Natural killer cell (primary cell): Measurements from ENCODE around the gene MEF2A. TPM values are rescaled to one million over a fixed set of nuclear protein-coding genes. Genes with fewer than 3 reads are reported as not detected.
"Not testable (repeated sequence)": the region's sequence is repeated elsewhere in the genome, so short reads cannot be mapped to it uniquely, and the experiment has no call there.

ENCODE experiments used
- ATAC-seq, 3 donors: fragments of 150-1000 bp in 2 of 3; fragments of 200-7000 bp in 1 of 3; cut with Tn5 transposase; 1 replicate in 1 of 3; 2 replicates in 2 of 3; pipeline ENCODE4 v1.10.0; 2021; ENCODE audit warnings: mild to moderate bottlenecking in 2 of 3, moderate library complexity in 2 of 3
- DNase-seq, 2 donors: peaks; one replicate each; pipeline versions ENCODE4 v3.0.0 to v3.0.0-alpha.2; 2013 to 2021; ENCODE audit warnings: mixed read lengths in 1 of 2
- H3K27ac ChIP-seq: one replicate; pipeline ENCODE4 v1.5.1; 2013; ENCODE audit warnings: mild to moderate bottlenecking, low read length
- H3K27me3 ChIP-seq: one replicate; pipeline ENCODE4 v1.6.1; 2013; ENCODE audit warnings: low read length; ENCODE audit not compliant: control insufficient read depth, insufficient read depth
- H3K36me3 ChIP-seq: one replicate; pipeline ENCODE4 v1.6.1; 2013; ENCODE audit warnings: low read length; ENCODE audit not compliant: control insufficient read depth, insufficient read depth
- H3K4me1 ChIP-seq: one replicate; pipeline ENCODE4 v1.6.1; 2013; ENCODE audit warnings: low read length; ENCODE audit not compliant: control insufficient read depth, insufficient read depth
- H3K4me3 ChIP-seq: one replicate; pipeline ENCODE4 v1.5.1; 2013; ENCODE audit warnings: low read length
- H3K9me3 ChIP-seq: one replicate; pipeline ENCODE4 v1.6.1; 2013; ENCODE audit warnings: low read length; ENCODE audit not compliant: control insufficient read depth, insufficient read depth
- H3K27ac Mint-ChIP-seq, 2 donors: one replicate each; pipeline ENCODE4 v1.8.0; 2022; ENCODE audit warnings: mild to moderate bottlenecking in 2 of 2, mixed read lengths in 2 of 2, moderate library complexity in 1 of 2
- H3K27me3 Mint-ChIP-seq, 2 donors: one replicate each; pipeline ENCODE4 v1.8.0; 2022; ENCODE audit warnings: low read depth in 2 of 2, mixed read lengths in 2 of 2
- H3K36me3 Mint-ChIP-seq: one replicate; pipeline ENCODE4 v1.8.0; 2022; ENCODE audit warnings: mixed read lengths
- H3K4me1 Mint-ChIP-seq, 2 donors: one replicate each; pipeline ENCODE4 v1.8.0; 2022; ENCODE audit warnings: mixed read lengths in 2 of 2
- H3K4me3 Mint-ChIP-seq: one replicate; pipeline ENCODE4 v1.8.0; 2022; ENCODE audit warnings: mild to moderate bottlenecking, moderate library complexity, mixed read lengths
- H3K9me3 Mint-ChIP-seq, 2 donors: one replicate each; pipeline ENCODE4 v1.8.0; 2022; ENCODE audit warnings: mixed read lengths in 2 of 2
- CTCF ChIP-seq: fragments of 200-600 bp; IDR thresholded peaks from one replicate; pipeline ENCODE4 v1.8.0; 2022; ENCODE audit warnings: antibody characterized with exemption
- WGBS: methylation state at CpG from one replicate; pipeline ENCODE4 v1.1.7; 2013; ENCODE audit warnings: missing lambda C conversion rate; ENCODE audit not compliant: insufficient coverage; 5-methylcytosine and 5-hydroxymethylcytosine counted together
- intact Hi-C: fragments of 100-400 bp; cut with micrococcal nuclease; formaldehyde crosslinking; loops from one replicate; pipeline ENCODE4 v1.14.2; 2022
- total RNA-seq, 4 donors: library from RNA; stranded (reverse); fragments of 120-200 nt in 1 of 4; gene quantifications; one replicate each; pipeline versions ENCODE4 v1.2.3 to v1.2.4, GENCODE V29; 2013 to 2022

The MEF2A gene
- total RNA-seq, result 10 to 100 TPM; 31.1 to 33.9 (median 33.6) TPM
- total RNA-seq (2013), result 77.6 TPM

DNA sequence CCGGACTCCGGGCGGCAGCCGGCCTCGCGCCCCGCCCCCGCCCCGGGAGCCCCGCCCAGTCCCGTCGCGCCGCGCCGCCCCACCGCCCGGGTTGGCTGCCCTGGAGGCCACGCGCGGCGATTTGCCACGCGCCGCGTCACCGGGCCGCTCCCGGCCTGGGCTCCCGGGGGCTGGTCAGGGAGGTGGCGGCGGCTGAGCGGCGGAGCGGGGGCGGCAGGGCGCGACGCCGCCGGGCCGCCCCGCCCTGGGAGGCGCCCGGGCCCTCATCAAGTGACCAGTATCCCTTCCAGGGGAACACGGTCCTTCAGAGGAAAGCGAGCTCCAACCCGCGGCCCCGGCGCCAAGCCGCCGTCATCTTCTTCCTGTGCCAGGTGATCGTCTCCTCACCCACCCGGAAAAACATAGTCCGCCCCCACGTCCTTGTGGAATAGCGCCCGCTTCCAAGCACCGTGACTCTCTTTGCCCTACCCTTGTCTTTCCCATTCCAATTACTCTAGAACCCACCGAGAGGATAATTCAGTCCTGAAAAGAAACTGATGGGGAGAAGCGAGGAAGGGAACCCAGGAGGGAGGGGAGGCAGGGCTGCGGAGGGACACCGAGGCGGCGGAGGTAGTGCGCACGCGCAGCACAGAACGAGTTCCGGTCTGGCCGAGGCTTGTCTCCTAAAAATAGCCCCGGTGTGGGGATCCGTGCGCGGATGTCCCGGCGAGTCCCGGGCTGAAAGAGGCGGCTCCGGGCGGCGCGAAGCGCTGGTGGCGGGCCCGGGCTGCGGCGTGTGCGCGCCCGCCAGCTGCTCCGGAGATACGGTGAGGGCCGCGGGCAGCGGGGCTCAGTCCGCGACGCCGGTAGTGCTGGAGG is at the start of gene MEF2A:
TSS of gene MEF2A (plus strand) at position 686 of the 858 bp plus-strand sequence. CDS start 67,136 bp downstream, outside the sequence.
- ATAC-seq, result peak; percentile 75 to 90 (median 83)
- no peak for TF ChIP-seq CTCF
- peak within 1 kb of the TSS; percentile 90 to 93 for H3K27ac Mint-ChIP-seq
- H3K36me3 ChIP-seq, result no peaks in the 10 kb centered on the region
- H3K27ac ChIP-seq, result peak within 1 kb of the TSS; percentile 96
- H3K36me3 Mint-ChIP-seq, result no peaks in the 10 kb centered on the region
- WGBS, result under 1% methylated on average over 101 of the region's 101 CpGs
- H3K27me3 ChIP-seq, result no peaks in the 10 kb centered on the region
- H3K4me3 ChIP-seq, result peak within 1 kb of the TSS; percentile 96
- H3K4me1 ChIP-seq, result peaks cover 20% of the 10 kb centered on the region
- no peaks in the 10 kb centered on the region for H3K9me3 ChIP-seq
- peak within 1 kb of the TSS; percentile 98 for H3K4me3 Mint-ChIP-seq
- peaks cover 0 to 6% of the 10 kb centered on the region in 2 donors for H3K27me3 Mint-ChIP-seq
- H3K9me3 Mint-ChIP-seq, result no peaks in the 10 kb centered on the region
- intact Hi-C loops, result loop anchor here (2.0 to 5.0 kb wide), 2 partner anchors 57 to 313 kb away; partner anchors contain the start of gene LRRC28
- H3K4me1 Mint-ChIP-seq, result peaks cover 27 to 29% of the 10 kb centered on the region in 2 donors
- DNase-seq, result peak; percentile 88 to 96

DNA sequence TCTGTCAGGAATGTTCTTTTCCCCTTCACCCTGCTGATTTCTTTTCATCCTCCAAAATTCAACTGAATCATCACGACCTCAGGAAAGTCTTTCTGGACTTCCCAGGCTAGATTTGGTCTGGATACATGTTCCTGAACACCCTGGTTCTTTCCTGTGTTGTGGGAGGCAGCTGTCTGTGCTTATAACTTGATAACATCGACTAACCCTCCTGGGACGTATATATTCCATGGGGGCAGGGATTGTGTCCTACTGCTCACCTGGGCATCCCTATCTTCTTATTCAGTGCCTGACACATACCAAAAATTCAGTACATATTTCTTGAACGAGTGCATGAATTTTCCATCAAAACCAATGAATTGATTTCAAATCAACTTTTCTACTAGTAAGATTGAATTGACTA is 47.6 kb upstream of the MEF2A start:
- Mint-ChIP-seq H3K36me3 (no peaks in the 10 kb centered on the region), H3K27me3 (peaks cover 5 to 17% of the 10 kb centered on the region in 2 donors), H3K4me1 (no peaks in the 10 kb centered on the region), H3K4me3 (no peak overlapping the region), H3K9me3 (no peaks in the 10 kb centered on the region), H3K27ac (no peak overlapping the region)
- intact Hi-C loops, result no loop called here
- DNase-seq, result no peak
- ATAC-seq, result no peak
- WGBS, result 88% methylated on average over 4 of the region's 4 CpGs
- Histone ChIP-seq H3K27ac (no peak overlapping the region), H3K36me3 (no peaks in the 10 kb centered on the region), H3K4me3 (no peak overlapping the region), H3K4me1 (no peaks in the 10 kb centered on the region), H3K9me3 (peaks cover 3% of the 10 kb centered on the region), H3K27me3 (no peaks in the 10 kb centered on the region)
- TF ChIP-seq CTCF, result no peak

GRCh38 chr15:99519366-99519765 is 46.4 kb upstream of the MEF2A start:
- H3K27ac ChIP-seq, H3K27me3 ChIP-seq, H3K4me3 Mint-ChIP-seq, H3K4me3 ChIP-seq, DNase-seq, H3K27ac Mint-ChIP-seq, H3K36me3 Mint-ChIP-seq, H3K4me1 Mint-ChIP-seq, H3K4me1 ChIP-seq, H3K9me3 Mint-ChIP-seq, H3K27me3 Mint-ChIP-seq, ATAC-seq, H3K36me3 ChIP-seq, intact Hi-C loops, H3K9me3 ChIP-seq: not testable (repeated sequence)
- no CpG with 5 or more reads among the region's 1 CpG for WGBS

- Mint-ChIP-seq H3K4me3 (no peak overlapping the region), H3K9me3 (no peaks in the 10 kb centered on the region), H3K27me3 (peaks cover 7 to 15% of the 10 kb centered on the region in 2 donors), H3K27ac (no peak overlapping the region), H3K4me1 (no peaks in the 10 kb centered on the region), H3K36me3 (no peaks in the 10 kb centered on the region)
- WGBS, result no CpG with 5 or more reads among the region's 4 CpGs
- intact Hi-C loops, result no loop called here
- Histone ChIP-seq H3K27me3 (no peaks in the 10 kb centered on the region), H3K4me1 (no peaks in the 10 kb centered on the region), H3K27ac (no peak overlapping the region), H3K9me3 (no peaks in the 10 kb centered on the region), H3K36me3 (no peaks in the 10 kb centered on the region), H3K4me3 (no peak overlapping the region)
- DNase-seq, result no peak
- no peak for ATAC-seq
- TF ChIP-seq CTCF, result no peak
Measured at GRCh38 chr15:99522288-99522687, 43.5 kb upstream of the MEF2A start.
